ENCODE data around the gene SLC37A1.

SLC37A1 gene

DNA sequence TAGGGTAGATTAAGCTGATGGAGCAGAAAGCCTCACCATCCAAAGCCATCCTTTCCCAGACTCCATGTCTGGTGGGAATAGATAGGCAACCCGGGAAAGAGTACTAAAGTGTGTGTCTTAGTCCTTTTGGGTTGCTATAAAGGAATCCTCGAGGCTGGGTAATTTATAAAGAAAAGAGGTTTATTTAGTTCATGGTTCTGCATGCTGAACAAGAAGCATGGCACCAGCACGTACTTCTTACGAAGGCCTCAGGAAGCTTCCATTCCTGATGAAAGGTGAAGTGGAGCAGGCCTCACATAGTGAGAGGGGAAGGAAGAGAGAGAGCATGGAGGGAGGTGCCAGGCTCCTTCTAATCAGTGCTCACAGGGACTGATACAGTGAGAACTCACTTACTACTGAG is 6.2 kb upstream of the SLC37A1 start:
- no peak for DNase-seq (ENCODE audit: low read depth)

DNA sequence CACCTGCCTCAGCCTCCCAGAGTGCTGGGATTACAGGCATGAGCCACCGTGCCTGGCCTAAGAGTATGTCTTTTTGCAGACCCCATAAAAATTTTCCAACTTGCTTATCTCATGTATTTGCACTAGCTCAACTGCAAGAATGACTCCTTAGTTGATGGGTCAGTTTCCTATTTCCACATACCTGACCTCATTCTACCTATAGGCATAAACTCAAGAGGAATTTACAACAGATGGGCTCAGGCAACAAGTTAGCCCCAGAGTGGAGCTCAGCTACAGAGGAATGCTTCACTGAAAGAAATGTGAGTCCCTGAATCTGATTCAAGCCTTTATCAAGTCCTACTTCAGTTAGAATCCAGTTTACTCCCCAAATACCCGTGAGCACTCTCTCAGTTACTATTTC is 5.3 kb upstream of the SLC37A1 start:
- DNase-seq (ENCODE audit: low read depth), result no peak

DNA sequence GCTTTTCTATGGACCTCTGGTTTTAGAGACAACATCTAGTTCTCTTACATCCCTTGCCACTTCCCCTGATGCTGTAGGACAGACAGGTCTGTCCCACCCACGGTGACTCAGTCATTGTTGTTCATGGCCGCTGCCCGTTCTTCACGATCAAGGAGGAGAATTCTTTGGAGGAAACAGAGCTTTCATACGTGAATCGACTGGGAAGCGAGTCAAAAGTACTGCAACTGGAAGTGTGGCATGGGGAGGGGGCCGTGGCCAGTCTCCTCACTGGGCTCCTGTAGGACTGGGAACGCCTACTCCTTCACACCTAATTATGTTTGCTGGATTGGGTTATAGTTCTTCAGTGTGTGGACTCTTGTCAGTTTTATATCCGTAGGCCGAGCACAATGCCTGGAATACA is 4.4 kb upstream of the SLC37A1 start:
- no peak for DNase-seq (ENCODE audit: low read depth)

DNA sequence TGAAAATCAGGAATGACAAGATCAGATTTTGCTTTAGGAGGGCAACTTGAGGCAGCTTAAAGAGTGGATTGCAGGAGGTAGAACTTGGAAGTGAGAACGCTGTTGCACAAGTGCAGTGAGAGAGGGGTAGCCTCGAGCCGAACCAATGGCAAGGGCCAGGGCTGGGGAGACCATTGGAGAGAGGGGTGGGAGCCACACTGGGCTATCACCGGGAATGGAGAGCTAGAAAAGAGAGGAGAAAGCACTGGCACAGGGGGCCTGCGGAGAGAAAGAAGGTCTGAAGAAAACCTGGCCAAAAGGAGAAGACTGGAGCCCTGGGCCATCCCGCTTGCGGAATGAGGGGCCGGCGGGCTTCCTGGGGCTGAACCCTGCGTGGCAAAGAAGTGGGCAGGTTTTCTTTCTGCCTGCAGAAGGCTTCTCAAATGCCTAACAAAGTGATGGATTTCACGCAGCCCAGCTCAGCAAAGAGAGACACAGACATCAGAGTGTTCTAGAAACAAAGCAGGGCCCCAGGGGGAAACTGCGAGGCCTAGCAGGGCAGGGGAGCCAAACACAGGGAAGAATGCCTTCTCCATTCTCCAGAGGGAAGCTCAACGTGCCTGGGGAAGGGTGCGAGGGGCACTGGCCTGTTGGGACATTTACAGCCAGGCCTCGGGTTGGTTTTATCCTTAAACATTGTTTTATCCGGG is 1.2 kb upstream of the SLC37A1 start:
- no peak for DNase-seq (ENCODE audit: low read depth)

DNA sequence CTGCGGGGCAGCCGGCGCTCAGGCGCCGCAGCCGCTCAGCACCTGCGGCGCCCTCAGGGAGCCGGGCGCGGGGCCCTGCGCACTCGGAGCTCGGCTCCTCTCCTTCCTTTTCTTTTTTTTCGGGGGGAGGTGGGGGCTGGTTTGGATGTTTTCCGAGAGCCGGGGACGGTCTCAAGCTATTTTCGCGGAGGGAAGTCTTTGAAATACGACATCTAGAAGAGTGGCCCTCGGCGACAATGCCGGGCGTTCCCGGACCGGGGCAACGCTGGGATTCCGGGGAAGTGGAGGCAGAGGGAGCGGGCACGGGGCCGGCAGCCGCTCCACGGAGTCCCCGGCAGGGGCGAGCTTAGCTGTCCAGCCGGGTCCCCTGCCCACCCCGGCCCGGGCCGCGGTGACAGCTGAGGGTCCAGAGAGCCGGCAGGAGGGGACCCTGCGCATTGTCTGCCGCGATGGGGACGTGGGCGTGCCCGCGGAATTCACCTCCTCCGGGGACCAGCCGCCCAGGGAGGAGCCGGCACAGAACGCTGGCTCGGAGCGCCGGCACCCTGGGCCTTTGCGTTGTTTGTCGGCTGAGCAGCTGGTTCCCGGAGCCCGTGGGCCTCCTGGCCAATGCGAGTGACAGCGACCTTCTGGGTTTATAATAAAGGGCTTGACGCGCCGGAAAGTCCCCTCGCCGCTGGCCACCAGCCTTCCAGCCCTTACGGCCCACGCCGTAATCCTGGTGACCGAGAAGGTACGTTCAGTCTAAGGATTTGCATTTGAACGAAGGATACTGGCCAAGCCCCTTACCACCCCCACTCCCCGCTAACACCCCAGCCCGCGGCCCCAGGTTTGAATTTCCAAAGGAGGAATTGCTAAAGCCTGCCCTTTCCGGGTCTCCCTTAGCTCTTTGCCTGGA is 582 bp downstream of the SLC37A1 start:
- no peak for DNase-seq (ENCODE audit: low read depth)

GRCh38 chr21:42514883-42515228 is 1.2 kb downstream of the SLC37A1 start:
- DNase-seq (ENCODE audit: low read depth), result no peak

DNA sequence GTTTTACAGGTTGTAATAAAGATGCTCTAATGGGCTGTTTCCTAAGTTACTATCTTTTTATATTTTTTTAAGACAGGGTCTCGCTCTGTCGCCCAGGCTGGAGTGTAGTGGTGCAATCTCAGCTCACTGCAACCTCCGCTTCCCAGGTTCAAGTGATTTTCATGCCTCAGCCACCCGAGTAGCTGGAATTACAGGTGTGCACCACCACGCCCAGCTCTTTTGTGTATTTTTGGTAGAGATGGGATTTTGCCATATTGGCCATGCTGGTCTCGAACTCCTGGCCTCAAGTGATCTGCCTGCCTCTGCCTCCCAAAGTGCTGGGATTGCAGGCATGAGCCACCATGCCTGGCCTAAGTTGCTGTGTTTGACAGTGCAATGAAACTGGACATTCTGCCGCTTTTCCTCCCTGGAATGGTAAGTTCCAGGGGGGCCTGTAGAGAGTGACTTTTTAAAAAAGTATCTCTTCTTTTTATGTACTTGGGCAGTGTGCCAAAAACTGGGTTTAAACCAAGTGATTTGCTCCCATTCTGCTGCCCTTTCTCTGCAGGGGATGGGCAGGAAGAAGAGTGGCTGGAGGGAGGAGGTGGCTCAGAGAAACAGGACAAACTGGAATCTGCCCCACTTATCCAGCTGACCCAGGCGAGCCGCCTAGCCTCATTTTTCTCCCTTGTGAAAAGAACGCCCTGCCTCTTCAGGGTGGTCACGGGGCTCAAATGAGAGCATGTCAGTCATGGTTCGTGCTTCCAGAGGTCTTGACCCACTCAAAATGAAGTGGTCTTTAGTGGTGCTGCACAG is 2.3 kb downstream of the SLC37A1 start:
- DNase-seq (ENCODE audit: low read depth), result no peak

- no peak for DNase-seq (ENCODE audit: low read depth)
Measured at GRCh38 chr21:42518215-42518614, 4.6 kb downstream of the SLC37A1 start.

GRCh38 chr21:42518626-42519025 is 5.0 kb downstream of the SLC37A1 start:
- DNase-seq (ENCODE audit: low read depth), result no peak

DNA sequence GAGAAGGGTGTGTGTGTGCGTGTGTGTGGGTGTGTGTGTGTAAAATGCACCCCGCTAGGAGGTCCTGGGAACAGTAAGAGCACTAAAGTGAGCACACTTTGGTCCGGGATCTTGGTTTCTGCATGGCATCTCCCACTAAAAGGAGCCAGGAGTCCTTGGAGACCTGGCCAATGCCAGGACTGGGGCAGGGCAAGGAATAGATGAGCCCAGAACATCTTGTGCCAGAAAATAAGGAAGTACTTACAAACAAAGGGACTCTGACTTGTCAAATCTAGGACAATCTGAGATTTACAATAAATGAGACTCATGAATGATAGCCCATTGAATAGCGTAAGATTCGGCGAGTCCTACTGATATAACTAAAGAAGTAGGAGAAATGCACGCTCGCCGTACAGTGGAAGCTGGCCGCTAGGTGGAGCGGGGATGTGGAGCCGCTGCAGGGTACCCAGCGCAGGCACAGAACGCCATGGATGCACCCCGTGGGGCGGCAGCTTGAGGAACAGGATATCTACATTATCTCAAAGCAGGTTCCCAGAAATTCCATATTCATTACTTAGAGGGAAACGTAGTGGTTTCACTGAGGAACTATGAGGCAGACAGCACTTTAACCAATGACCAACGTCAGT is 7.1 kb downstream of the SLC37A1 start:
- no peak for DNase-seq (ENCODE audit: low read depth)

DNA sequence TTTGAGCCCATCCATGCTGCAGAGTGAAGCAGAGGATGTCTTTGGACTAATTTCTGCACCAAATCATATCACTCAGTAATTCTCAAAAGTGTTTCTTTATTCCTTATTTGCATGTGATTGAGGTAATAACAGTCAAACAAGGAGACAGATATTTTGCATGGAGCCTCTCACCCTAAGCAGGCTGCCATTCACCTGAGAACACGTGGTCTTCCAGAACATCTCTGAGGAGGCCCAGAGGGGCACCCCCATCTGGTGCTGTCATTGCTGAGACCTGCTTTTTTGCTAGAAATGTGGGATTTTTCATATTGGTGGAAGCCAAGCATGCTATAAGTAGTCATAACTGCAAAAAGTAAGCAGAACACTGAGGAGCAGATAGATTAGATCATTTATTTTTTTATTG is 7.7 kb downstream of the SLC37A1 start:
- no peak for DNase-seq (ENCODE audit: low read depth)

- DNase-seq (ENCODE audit: low read depth), result no peak
Measured at GRCh38 chr21:42521805-42522204, 8.2 kb downstream of the SLC37A1 start.

DNA sequence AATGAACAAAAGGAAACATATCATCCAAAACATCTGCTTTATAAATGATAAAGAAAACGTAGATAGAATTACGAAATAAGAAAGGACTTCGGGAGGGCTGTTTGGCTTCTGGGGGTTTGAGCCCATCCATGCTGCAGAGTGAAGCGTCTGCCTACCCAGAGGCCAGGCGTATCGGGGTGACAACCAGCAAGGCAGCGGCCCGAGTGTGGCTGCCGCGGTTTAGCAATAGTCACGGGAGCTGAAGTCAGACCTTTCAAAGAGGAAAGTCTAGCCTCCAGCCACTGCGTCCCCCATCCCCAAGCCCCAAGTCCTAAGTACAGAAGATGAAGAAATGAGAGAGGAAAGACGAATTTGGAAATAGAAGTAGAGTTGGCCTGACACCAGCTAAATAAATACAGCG is 8.6 kb downstream of the SLC37A1 start:
- no peak for DNase-seq (ENCODE audit: low read depth)

DNA sequence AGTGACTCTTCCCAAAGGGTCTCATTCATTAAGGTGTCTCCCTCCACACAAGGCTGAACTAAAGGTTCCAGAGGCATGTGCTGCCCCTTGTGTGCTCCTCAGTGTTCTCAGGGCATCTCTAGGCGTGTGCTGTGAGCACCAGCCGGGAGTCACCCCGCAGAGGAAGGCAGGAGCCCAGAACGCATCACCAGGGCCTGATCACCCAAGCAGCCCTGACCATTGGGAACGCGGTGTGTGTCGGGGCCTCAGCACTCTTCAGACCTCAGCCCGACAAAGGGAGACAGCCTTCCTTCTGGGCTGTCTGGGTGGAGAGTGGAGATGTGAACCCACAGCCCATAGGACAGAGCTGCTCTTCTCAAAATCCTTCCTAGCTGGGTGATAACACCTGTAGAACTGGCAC is 9.1 kb downstream of the SLC37A1 start:
- no peak for DNase-seq (ENCODE audit: low read depth)

GRCh38 chr21:42523211-42523610 is 9.6 kb downstream of the SLC37A1 start:
- DNase-seq (ENCODE audit: low read depth), result no peak

DNA sequence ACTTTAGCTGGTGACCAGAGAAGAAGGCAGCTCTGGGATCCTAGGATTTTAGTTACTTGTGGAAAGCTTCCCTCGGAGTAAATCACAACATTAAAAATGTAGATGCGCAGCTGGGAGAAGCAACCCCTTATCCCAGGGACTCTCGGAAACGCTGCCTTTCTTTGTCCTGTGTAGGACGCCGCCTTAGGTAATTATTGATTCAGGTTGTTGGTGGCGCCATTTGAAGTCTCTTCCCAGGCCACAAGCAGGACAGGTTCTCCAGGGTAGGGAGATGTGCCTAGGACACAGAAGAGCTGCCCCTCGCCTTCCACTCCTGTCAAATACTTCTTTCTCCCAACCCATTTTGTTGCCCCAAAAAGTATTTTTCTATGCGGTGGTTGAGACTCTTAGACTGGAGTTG is 10.3 kb downstream of the SLC37A1 start:
- DNase-seq (ENCODE audit: low read depth), result no peak

DNA sequence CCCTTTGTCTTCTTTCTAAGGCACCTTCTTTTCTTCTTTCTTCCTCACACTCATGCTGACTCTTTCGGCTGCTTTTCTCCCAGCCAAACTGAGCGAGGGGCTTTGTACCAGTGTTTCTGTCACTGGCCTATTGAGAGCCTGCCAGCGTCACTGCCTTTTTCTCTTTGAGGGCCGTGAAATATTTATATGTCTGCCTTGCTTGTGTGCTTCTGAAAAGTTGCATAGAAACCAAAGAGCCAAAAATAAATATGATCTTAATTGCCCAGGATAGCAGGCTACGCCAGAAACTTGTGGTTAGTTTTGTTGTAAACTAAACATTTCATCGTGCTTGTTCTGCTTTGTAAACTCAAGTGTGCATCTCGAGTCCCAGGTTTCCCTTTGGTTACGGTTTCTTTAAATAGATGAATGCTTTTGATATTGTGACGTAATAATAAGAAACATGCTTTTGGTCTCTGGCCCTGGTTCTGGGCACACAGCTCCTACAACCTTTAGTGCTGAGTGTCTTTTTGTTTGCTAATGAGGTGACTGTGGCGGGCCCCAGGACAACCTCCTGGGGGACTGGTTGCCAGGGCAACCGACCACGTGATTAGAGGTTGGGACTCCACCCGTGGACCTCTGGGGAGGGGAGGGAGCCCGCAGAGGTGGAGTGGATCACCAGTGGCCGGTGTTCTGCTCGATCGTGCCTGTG is 10.8 kb downstream of the SLC37A1 start:
- DNase-seq (ENCODE audit: low read depth), result no peak

GRCh38 chr21:42525029-42525581 is 11.5 kb downstream of the SLC37A1 start:
- DNase-seq (ENCODE audit: low read depth), result no peak

GRCh38 chr21:42525676-42526378 is 12.2 kb downstream of the SLC37A1 start:
- no peak for DNase-seq (ENCODE audit: low read depth)

DNA sequence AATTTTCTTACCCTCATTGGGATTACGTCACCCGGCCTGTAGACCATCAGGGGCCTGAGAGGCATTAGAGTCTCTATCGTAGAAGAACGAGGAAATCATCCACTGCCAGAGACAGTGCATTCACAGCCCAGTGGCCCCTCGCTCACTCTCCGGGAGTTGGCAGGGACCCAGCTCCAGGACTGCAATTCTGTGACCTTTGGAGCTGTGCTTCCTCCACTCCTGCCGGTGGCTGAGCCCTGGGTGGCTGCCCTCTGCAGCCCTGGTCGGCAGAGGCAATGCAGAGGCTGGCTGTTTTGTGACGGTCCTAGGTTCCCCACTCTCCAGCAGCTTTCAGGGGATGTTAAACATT is 12.7 kb downstream of the SLC37A1 start:
- no peak for DNase-seq (ENCODE audit: low read depth)

GRCh38 chr21:42527127-42527488 is 13.5 kb downstream of the SLC37A1 start:
- no peak for DNase-seq (ENCODE audit: low read depth)

Measured in stimulated activated CD8-positive, alpha-beta memory T cell treated with anti-CD3 and anti-CD28 coated beads, Interleukin-15, amount 100 ng/mL, for 24 hours (primary cell).